Keratinocyte (primary cell): ENCODE data around the gene RASAL2. TPM values are rescaled to one million over a fixed set of nuclear protein-coding genes. Genes with fewer than 3 reads are reported as not detected.

Experiments used
- DNase-seq: peaks from one replicate; pipeline ENCODE4 v3.0.0-alpha.2; 2011; ENCODE audit warnings: low read depth, missing footprints, low spot score
- FAIRE-seq: peaks from 2 replicates; lab custom pipeline; 2011; peaks lifted over from hg19 to GRCh38; lab: Jason Lieb, UNC
- H2AFZ ChIP-seq: 2 replicates; pipeline ENCODE4 v1.6.0; 2012; ENCODE audit warnings: low read length, control low read depth, inconsistent platforms; ENCODE audit not compliant: control insufficient read depth
- H3K27ac ChIP-seq: 2 replicates; pipeline ENCODE4 v1.5.1; 2011; ENCODE audit warnings: low read length; ENCODE audit not compliant: control insufficient read depth, insufficient read depth
- H3K27me3 ChIP-seq: 3 replicates; pipeline ENCODE4 v1.6.0; 2011; ENCODE audit warnings: low read length; ENCODE audit not compliant: control insufficient read depth, insufficient read depth; ENCODE audit errors: extremely low read depth
- H3K36me3 ChIP-seq, 2 experiments: 2 replicates in 1 of 2; 3 replicates in 1 of 2; pipeline ENCODE4 v1.5.1; 2011; ENCODE audit warnings: low read length in 2 of 2, mild to moderate bottlenecking in 1 of 2; ENCODE audit not compliant: control insufficient read depth in 2 of 2, insufficient read depth in 2 of 2; ENCODE audit errors: extremely low read depth in 1 of 2
- H3K4me1 ChIP-seq: 3 replicates; pipeline ENCODE4 v1.5.1; 2011; ENCODE audit warnings: low read length; ENCODE audit not compliant: control insufficient read depth, insufficient read depth; ENCODE audit errors: extremely low read depth
- H3K4me2 ChIP-seq: 3 replicates; pipeline ENCODE4 v1.6.0; 2011; ENCODE audit warnings: low read depth, low read length; ENCODE audit not compliant: control insufficient read depth, insufficient read depth; ENCODE audit errors: extremely low read depth
- H3K4me3 ChIP-seq, 3 experiments: fragments of 200-600 bp in 1 of 3; sonication (generic) in 1 of 3; 2 replicates in 2 of 3; 3 replicates in 1 of 3; pipeline ENCODE4 v1.5.1; 2011 to 2016; ENCODE audit warnings: low read length in 3 of 3, mild to moderate bottlenecking in 3 of 3, control low read depth in 2 of 3, inconsistent platforms in 1 of 3, low read depth in 1 of 3, mixed read lengths in 1 of 3, mixed run types in 1 of 3, moderate library complexity in 1 of 3; ENCODE audit not compliant: control insufficient read depth in 2 of 3, insufficient read depth in 2 of 3; ENCODE audit errors: extremely low read depth in 1 of 3
- H3K79me2 ChIP-seq: 2 replicates; pipeline ENCODE4 v1.6.0; 2012; ENCODE audit warnings: low read length; ENCODE audit not compliant: control insufficient read depth, insufficient read depth
- H3K9ac ChIP-seq: 3 replicates; pipeline ENCODE4 v1.6.0; 2011; ENCODE audit warnings: low read length; ENCODE audit not compliant: control insufficient read depth, insufficient read depth; ENCODE audit errors: extremely low read depth
- H3K9me1 ChIP-seq: 3 replicates; pipeline ENCODE4 v1.6.0; 2011; ENCODE audit warnings: low read length; ENCODE audit not compliant: control insufficient read depth, insufficient read depth; ENCODE audit errors: extremely low read depth
- H3K9me3 ChIP-seq: 2 replicates; pipeline ENCODE4 v1.5.1; 2012; ENCODE audit warnings: low read depth, low read length; ENCODE audit not compliant: control insufficient read depth
- H4K20me1 ChIP-seq: 3 replicates; pipeline ENCODE4 v1.6.0; 2011; ENCODE audit warnings: low read length; ENCODE audit not compliant: control insufficient read depth, insufficient read depth; ENCODE audit errors: extremely low read depth
- EZH2 ChIP-seq: IDR thresholded peaks from one replicate; pipeline ENCODE4 v1.6.1; 2012; ENCODE audit warnings: inconsistent platforms, mild to moderate bottlenecking, low read length, moderate library complexity
- dilution Hi-C: fragments of 300-500 bp; cut with MboI; formaldehyde crosslinking; loops from one replicate; pipeline ENCODE4 v1.7.0; 2020; ENCODE audit warnings: low sequenced_read_pairs; ENCODE audit not compliant: extremely low pct_ligation_motif_present
- polyA plus RNA-seq, 5 experiments: library from polyadenylated mRNA; depleted of rRNA in 3 of 5; stranded (reverse) in 3 of 5; stranded (forward) in 1 of 5; unstranded in 1 of 5; fragments of >200 nt; gene quantifications; 1 replicate in 1 of 5; 2 replicates in 3 of 5; 3 replicates in 1 of 5; pipeline versions ENCODE4 v1.2.1 to v1.2.3, GENCODE V29; 2011 to 2012; ENCODE audit warnings: missing spikeins in 2 of 5, low read depth in 1 of 5, low replicate concordance in 1 of 5
- TF ChIP-seq, protein P1 (sequence below), 3 experiments: IDR thresholded peaks in 1 of 3; conservative IDR thresholded peaks in 1 of 3; optimal IDR thresholded peaks in 1 of 3; 2 replicates in 2 of 3; 3 replicates in 1 of 3; pipeline versions ENCODE3 to v1.5.1; 2011; ENCODE audit warnings: low read length in 3 of 3, mild to moderate bottlenecking in 3 of 3, moderate library complexity in 2 of 3, control low read depth in 1 of 3, inconsistent platforms in 1 of 3; ENCODE audit not compliant: insufficient read depth in 2 of 3; ENCODE audit errors: extremely low read depth in 1 of 3

The RASAL2 gene
- polyA plus RNA-seq, 1 donor (not counting 4 experiments of a cell fraction or from before 2014, with no cell fraction given) = 27.2 TPM

DNA sequence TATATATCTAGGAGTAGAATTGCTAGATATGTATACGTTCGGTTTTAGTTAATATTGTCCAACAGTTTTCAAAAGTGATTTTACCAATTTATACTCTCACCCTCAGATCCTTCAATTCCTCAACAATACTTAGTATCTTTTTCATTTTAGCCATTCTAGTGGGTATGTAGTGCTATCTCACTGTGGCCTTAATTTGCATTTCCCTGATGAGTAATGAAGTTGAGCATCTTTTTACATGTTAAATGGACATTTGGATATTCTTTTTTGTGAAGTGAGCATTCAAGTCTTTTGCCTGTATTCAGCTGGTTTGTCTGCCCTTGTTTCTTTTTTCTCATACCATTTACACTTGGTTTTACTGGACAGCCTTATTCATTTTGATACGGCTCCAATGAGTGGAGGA is 172.2 kb downstream of the RASAL2 start:
- no peak overlapping the region for H3K9ac ChIP-seq
- no peak overlapping the region for H2AFZ ChIP-seq
- peaks cover 50% of the 10 kb centered on the region for H3K79me2 ChIP-seq
- H3K27me3 ChIP-seq = no peaks in the 10 kb centered on the region
- H3K27ac ChIP-seq = no peak overlapping the region
- dilution Hi-C loops = no loop called here
- FAIRE-seq (no peak), DNase-seq (no peak)
- no peaks in the 10 kb centered on the region for H3K9me1 ChIP-seq
- H3K4me1 ChIP-seq = peaks cover 29% of the 10 kb centered on the region
- no peak for TF ChIP-seq EZH2
- TF ChIP-seq, protein P1, sequence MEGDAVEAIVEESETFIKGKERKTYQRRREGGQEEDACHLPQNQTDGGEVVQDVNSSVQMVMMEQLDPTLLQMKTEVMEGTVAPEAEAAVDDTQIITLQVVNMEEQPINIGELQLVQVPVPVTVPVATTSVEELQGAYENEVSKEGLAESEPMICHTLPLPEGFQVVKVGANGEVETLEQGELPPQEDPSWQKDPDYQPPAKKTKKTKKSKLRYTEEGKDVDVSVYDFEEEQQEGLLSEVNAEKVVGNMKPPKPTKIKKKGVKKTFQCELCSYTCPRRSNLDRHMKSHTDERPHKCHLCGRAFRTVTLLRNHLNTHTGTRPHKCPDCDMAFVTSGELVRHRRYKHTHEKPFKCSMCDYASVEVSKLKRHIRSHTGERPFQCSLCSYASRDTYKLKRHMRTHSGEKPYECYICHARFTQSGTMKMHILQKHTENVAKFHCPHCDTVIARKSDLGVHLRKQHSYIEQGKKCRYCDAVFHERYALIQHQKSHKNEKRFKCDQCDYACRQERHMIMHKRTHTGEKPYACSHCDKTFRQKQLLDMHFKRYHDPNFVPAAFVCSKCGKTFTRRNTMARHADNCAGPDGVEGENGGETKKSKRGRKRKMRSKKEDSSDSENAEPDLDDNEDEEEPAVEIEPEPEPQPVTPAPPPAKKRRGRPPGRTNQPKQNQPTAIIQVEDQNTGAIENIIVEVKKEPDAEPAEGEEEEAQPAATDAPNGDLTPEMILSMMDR (optimal IDR thresholded peaks at IDR 0.05 in 1 of 3, IDR thresholded peaks at IDR 0.05 in 1 of 3, conservative IDR thresholded peaks at IDR 0.05 in 1 of 3; ENCODE audit: extremely low read depth in 1 of 3, insufficient read depth in 2 of 3, low read length in 3 of 3) = no peak
- no peak overlapping the region for H3K4me2 ChIP-seq
- no peaks in the 10 kb centered on the region for H4K20me1 ChIP-seq
- no peak overlapping the region for H3K4me3 ChIP-seq
- H3K9me3 ChIP-seq = no peaks in the 10 kb centered on the region
- H3K36me3 ChIP-seq = no peaks in the 10 kb centered on the region

DNA sequence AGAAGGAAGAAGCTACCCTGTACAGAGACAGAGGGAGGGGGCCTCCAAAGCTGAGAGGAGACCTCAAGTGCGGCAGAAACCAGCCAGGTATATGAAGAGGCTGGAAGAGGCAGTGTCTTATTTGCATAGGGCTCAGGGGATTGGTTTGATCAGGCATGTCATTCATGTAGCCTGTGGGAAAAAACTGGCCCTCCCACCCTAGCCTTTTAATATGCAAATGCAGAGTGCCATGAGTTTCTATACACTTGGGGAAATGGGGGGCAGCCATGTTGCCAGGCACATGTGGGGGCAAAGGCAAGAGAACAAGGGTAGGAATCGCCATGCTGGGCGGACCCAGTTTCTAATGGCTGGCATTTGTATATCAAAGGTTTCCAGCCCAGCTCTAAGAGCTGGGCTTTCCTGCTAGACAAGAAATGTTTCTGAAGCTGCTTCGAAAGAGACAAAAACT is 172.7 kb downstream of the RASAL2 start:
- Histone ChIP-seq H3K9me3 (no peaks in the 10 kb centered on the region), H3K4me3 (no peak overlapping the region), H4K20me1 (no peaks in the 10 kb centered on the region), H3K4me2 (no peak overlapping the region), H3K79me2 (peaks cover 55% of the 10 kb centered on the region), H3K36me3 (no peaks in the 10 kb centered on the region), H3K27ac (no peak overlapping the region), H3K27me3 (no peaks in the 10 kb centered on the region), H2AFZ (no peak overlapping the region), H3K9me1 (no peaks in the 10 kb centered on the region), H3K9ac (no peak overlapping the region), H3K4me1 (peaks cover 34% of the 10 kb centered on the region)
- no peak for DNase-seq
- FAIRE-seq = no peak
- TF ChIP-seq EZH2 = no peak
- TF ChIP-seq, protein P1 (optimal IDR thresholded peaks at IDR 0.05 in 1 of 3, IDR thresholded peaks at IDR 0.05 in 1 of 3, conservative IDR thresholded peaks at IDR 0.05 in 1 of 3; ENCODE audit: extremely low read depth in 1 of 3, insufficient read depth in 2 of 3, low read length in 3 of 3) = no peak
- dilution Hi-C loops = no loop called here
